GM18511 (cell line): ENCODE results near the gene HNRNPCL2.
"Not testable (repeated sequence)": the region's sequence is repeated elsewhere in the genome, so short reads cannot be mapped to it uniquely, and the experiment has no call there.

Experiments used
- ATAC-seq: cut with Tn5 transposase; IDR thresholded peaks from one replicate; pipeline ENCODE4 v1.9.1; 2021; ENCODE audit warnings: mild to moderate bottlenecking, moderate library complexity; ENCODE audit not compliant: unreplicated experiment

HNRNPCL2 gene

DNA sequence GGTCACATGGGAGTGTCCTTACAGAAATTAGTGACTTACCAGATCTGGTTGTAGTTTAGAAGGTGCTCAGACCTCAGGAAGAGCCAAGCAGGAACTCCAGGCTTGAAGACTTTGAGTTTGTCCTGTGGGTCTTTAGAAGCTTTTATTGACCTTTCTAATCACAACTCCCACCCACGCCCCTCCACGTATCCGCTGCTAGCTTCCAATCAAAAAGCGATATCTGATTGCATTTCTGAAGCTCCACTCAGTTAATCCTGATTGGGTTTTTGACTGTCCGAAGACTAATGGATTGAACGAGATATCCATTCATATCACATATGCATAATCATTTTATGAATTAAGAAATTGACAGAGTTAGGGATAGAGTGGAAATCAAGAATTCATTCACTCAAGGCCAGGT, at the start of gene HNRNPCL2:
Gene HNRNPCL2 (minus strand): TSS at position 101 of the 400 bp plus-strand sequence. CDS start 454 bp downstream, outside the sequence.
- ATAC-seq: not testable (repeated sequence)

DNA sequence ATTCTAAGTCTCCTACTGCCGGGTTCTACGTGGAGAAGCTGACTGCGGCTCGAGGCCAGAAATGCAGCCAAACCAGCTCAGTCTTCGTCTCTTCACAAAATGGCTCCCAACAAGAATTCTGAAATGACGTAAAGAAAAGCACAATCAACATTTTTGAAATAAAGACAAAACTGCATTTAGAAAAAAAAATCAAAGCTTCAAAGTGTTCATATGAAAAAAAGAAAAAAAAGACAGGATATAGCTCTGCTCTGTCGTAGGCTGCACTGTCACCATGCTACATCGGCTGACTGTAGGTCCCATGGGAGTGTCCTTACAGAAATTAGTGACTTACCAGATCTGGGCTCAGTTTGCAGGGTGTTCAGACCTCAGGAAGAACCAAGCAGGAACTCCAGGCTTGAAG, 48.9 kb upstream of the HNRNPCL2 start, which contains the start of gene HNRNPCL4:
Gene HNRNPCL4 (minus strand): TSS at position 101 of the 400 bp plus-strand sequence. CDS start 164 bp downstream, outside the sequence.
- not testable (repeated sequence) for ATAC-seq

DNA sequence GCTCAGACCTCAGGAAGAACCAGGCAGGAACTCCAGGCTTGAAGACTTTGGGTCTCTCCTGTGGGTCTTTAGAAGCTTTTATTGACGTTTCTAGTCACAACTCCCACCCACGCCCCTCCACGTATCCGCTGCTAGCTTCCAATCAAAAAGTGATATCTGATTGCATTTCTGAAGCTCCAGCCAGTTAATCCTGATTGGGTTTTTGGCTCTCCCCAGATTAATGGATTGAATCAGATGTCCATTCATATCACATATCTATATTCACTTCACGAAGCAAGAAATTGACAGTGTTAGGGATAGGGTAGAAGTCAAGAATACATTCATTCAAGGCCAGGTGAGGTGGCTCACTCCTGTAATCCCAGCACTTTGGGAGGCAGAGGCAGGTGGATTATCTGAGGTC, 39.3 kb upstream of the HNRNPCL2 start, which contains the start of gene PRAMEF26:
Gene PRAMEF26 (minus strand): TSS at position 101 of the 400 bp plus-strand sequence. CDS start 2,914 bp downstream, outside the sequence.
- not testable (repeated sequence) for ATAC-seq

DNA sequence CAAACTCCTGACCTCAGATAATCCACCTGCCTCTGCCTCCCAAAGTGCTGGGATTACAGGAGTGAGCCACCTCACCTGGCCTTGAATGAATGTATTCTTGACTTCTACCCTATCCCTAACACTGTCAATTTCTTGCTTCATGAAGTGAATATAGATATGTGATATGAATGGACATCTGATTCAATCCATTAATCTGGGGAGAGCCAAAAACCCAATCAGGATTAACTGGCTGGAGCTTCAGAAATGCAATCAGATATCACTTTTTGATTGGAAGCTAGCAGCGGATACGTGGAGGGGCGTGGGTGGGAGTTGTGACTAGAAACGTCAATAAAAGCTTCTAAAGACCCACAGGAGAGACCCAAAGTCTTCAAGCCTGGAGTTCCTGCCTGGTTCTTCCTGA, 46.2 kb downstream of the HNRNPCL2 start, which contains the start of gene PRAMEF25:
Gene PRAMEF25 (plus strand): TSS at position 301 of the 400 bp plus-strand sequence. CDS start 2,920 bp downstream, outside the sequence.
- not testable (repeated sequence) for ATAC-seq
